Glutamatergic neuron (in vitro differentiated cells): ENCODE measurements around the gene PLTP. TPM values are rescaled to one million over a fixed set of nuclear protein-coding genes. Genes with fewer than 3 reads are reported as not detected.

Source experiments
- DNase-seq: peaks from one replicate; pipeline ENCODE4 v3.0.0; 2022
- H3K27ac Mint-ChIP-seq: one replicate; pipeline ENCODE4 v1.8.0; 2020; ENCODE audit warnings: mild to moderate bottlenecking, mixed read lengths, inconsistent platforms; ENCODE audit not compliant: unreplicated experiment
- H3K27me3 Mint-ChIP-seq: one replicate; pipeline ENCODE4 v1.8.0; 2020; ENCODE audit warnings: mild to moderate bottlenecking, moderate library complexity, mixed read lengths, inconsistent platforms; ENCODE audit not compliant: unreplicated experiment
- H3K36me3 Mint-ChIP-seq: one replicate; pipeline ENCODE4 v1.8.0; 2020; ENCODE audit warnings: mild to moderate bottlenecking, mixed read lengths, inconsistent platforms; ENCODE audit not compliant: unreplicated experiment
- H3K4me1 Mint-ChIP-seq: one replicate; pipeline ENCODE4 v1.8.0; 2020; ENCODE audit warnings: mild to moderate bottlenecking, low read depth, mixed read lengths, inconsistent platforms; ENCODE audit not compliant: unreplicated experiment
- H3K4me3 Mint-ChIP-seq: one replicate; pipeline ENCODE4 v1.8.0; 2020; ENCODE audit warnings: mild to moderate bottlenecking, mixed read lengths, inconsistent platforms; ENCODE audit not compliant: unreplicated experiment
- H3K9me3 Mint-ChIP-seq: one replicate; pipeline ENCODE4 v1.8.0; 2020; ENCODE audit warnings: mild to moderate bottlenecking, moderate library complexity, mixed read lengths, inconsistent platforms; ENCODE audit not compliant: unreplicated experiment
- CTCF ChIP-seq: fragments of 200-600 bp; sonication (generic); IDR thresholded peaks from one replicate; pipeline ENCODE4 v1.5.0; 2021; ENCODE audit not compliant: partially characterized antibody, unreplicated experiment
- total RNA-seq: library from RNA; stranded (reverse); fragmentation: NEBNext Ultra II Directional; extraction: Animal tissue kit (Norgen Biotek cat#: 25700); gene quantifications from one replicate; pipeline ENCODE4 v1.2.1, GENCODE V29; 2021; ENCODE audit not compliant: unreplicated experiment

The PLTP gene
- total RNA-seq, 1 donor from 2014 or later, result 29.7 TPM

- Mint-ChIP-seq H3K27ac (peak within 1 kb of the TSS; percentile 95), H3K36me3 (no peaks in the 10 kb centered on the region), H3K4me1 (peaks cover 6% of the 10 kb centered on the region), H3K27me3 (peaks cover 5% of the 10 kb centered on the region), H3K4me3 (peak within 1 kb of the TSS; percentile 95), H3K9me3 (peaks cover 4% of the 10 kb centered on the region)
- TF ChIP-seq CTCF, result no peak
- DNase-seq, result peak; percentile 84
Measured at GRCh38 chr20:45857114-45857881, 54.7 kb downstream of the PLTP start, which contains the start of the genes ACOT8 and ZSWIM3. Gene ACOT8, minus strand, starts transcription at chr20:45857392. Its CDS starts 77 bp downstream, at chr20:45857315. Gene ZSWIM3, plus strand, starts transcription at chr20:45857614. Its CDS starts 212 bp downstream, at chr20:45857826.

GRCh38 chr20:45853484-45853883 lies 58.5 kb downstream of the PLTP start:
- no peak for DNase-seq
- Mint-ChIP-seq H3K27ac (no peak overlapping the region), H3K36me3 (no peaks in the 10 kb centered on the region), H3K4me1 (peaks cover 5% of the 10 kb centered on the region), H3K4me3 (no peak overlapping the region), H3K9me3 (peaks cover 4% of the 10 kb centered on the region), H3K27me3 (peaks cover 7% of the 10 kb centered on the region)
- no peak for TF ChIP-seq CTCF

- no peak for DNase-seq
- Mint-ChIP-seq H3K9me3 (peaks cover 2% of the 10 kb centered on the region), H3K27ac (no peak overlapping the region), H3K4me3 (no peak overlapping the region), H3K36me3 (no peaks in the 10 kb centered on the region), H3K4me1 (peaks cover 2% of the 10 kb centered on the region), H3K27me3 (peaks cover 2% of the 10 kb centered on the region)
- TF ChIP-seq CTCF, result no peak
Measured at GRCh38 chr20:45852326-45852725, 59.6 kb downstream of the PLTP start.

GRCh38 chr20:45851501-45851900 lies 60.5 kb downstream of the PLTP start:
- no peaks in the 10 kb centered on the region for H3K36me3 Mint-ChIP-seq
- peaks cover 2% of the 10 kb centered on the region for H3K27me3 Mint-ChIP-seq
- no peak for DNase-seq
- peaks cover 2% of the 10 kb centered on the region for H3K4me1 Mint-ChIP-seq
- no peak overlapping the region for H3K4me3 Mint-ChIP-seq
- TF ChIP-seq CTCF, result no peak
- H3K9me3 Mint-ChIP-seq, result peaks cover under 1% of the 10 kb centered on the region
- no peak overlapping the region for H3K27ac Mint-ChIP-seq

- no peak overlapping the region for H3K4me3 Mint-ChIP-seq
- no peak for TF ChIP-seq CTCF
- H3K4me1 Mint-ChIP-seq, result peaks cover 2% of the 10 kb centered on the region
- H3K9me3 Mint-ChIP-seq, result no peaks in the 10 kb centered on the region
- DNase-seq, result no peak
- no peaks in the 10 kb centered on the region for H3K36me3 Mint-ChIP-seq
- no peak overlapping the region for H3K27ac Mint-ChIP-seq
- peaks cover 2% of the 10 kb centered on the region for H3K27me3 Mint-ChIP-seq
Measured at GRCh38 chr20:45850926-45851325, 61.0 kb downstream of the PLTP start.
